ENCODE data around the gene BTN3A1. TPM values are rescaled to one million over a fixed set of nuclear protein-coding genes. Genes with fewer than 3 reads are reported as not detected.

The BTN3A1 gene
- total and polyA plus RNA-seq, 2 of the 13 experiments (the other 11 are each of a cell fraction or from before 2014, with no cell fraction given): 13.3 to 14.0 TPM

DNA sequence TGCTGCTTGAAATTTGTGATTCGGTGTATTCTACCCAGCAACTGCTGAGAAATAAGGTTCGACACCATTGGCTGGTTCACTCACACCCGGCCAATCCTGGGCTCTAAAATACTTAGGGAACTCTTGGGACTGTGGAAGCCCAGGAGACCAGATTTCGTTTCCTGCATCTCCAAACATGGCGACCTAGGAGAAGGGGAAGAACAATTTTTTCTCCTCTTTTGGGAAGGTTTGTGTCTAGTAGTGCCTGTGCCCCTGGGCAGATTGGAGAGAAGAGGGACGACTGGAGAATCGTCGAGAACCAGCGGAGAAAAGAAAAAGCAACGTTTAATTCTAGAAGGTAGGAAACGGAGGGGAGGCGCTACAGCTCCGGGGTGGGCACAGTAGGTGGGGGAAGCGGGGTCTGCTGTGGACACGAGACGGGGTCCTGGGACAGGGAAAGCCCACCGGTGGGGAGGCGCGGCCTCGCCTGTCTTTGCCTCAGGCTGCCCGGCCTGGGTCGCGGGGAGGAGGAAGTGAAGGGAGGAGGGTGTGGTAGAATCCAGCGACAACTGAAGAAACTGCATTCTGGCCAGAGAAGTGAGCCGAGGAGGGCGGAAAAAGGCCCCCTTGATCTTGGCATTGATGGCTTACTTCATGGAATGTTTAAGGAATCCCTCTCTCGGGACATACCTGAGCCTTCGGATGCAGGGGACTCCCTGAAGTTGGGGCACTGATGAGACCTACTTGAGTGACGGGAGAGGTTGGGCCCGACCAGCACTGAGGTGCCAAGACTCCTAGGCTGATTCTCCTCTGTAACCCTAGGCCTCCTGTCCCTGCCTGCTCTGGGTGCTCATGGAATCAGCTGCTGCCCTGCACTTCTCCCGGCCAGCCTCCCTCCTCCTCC is 56.0 kb downstream of the BTN3A1 start, which contains the start of gene BTN2A1 (continued):
- TF ChIP-seq, protein P1, sequence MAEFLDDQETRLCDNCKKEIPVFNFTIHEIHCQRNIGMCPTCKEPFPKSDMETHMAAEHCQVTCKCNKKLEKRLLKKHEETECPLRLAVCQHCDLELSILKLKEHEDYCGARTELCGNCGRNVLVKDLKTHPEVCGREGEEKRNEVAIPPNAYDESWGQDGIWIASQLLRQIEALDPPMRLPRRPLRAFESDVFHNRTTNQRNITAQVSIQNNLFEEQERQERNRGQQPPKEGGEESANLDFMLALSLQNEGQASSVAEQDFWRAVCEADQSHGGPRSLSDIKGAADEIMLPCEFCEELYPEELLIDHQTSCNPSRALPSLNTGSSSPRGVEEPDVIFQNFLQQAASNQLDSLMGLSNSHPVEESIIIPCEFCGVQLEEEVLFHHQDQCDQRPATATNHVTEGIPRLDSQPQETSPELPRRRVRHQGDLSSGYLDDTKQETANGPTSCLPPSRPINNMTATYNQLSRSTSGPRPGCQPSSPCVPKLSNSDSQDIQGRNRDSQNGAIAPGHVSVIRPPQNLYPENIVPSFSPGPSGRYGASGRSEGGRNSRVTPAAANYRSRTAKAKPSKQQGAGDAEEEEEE (CRISPR knock-in tag; IDR thresholded peaks at IDR 0.05; ENCODE audit: borderline replicate concordance): no peak
- TF ChIP-seq ZNF282 (IDR thresholded peaks at IDR 0.05; ENCODE audit: partially characterized antibody) (no peak), SNAPC2 (CRISPR knock-in tag; IDR thresholded peaks at IDR 0.05) (peak; percentile 18; the same call in 1 of the 2 replicates), HNF4G (IDR thresholded peaks at IDR 0.05; ENCODE audit: borderline replicate concordance, low read depth, low read length) (no peak), HNF4G (CRISPR knock-in tag; IDR thresholded peaks at IDR 0.05; ENCODE audit: borderline replicate concordance, low read depth) (no peak), NCOA5 (CRISPR knock-in tag; IDR thresholded peaks at IDR 0.05) (no peak), ARID2 (CRISPR knock-in tag; IDR thresholded peaks at IDR 0.05; ENCODE audit: borderline replicate concordance) (0 out of 2 replicates have a peak, but pooled peaks have one; percentile 15), KAT8 (CRISPR knock-in tag; IDR thresholded peaks at IDR 0.05) (peak; percentile 70), DMAP1 (CRISPR knock-in tag; IDR thresholded peaks at IDR 0.05) (peak; percentile 43; the same call in 1 of the 2 replicates), ZNF496 (CRISPR knock-in tag; IDR thresholded peaks at IDR 0.05; ENCODE audit: insufficient replicate concordance) (no peak), ZNF841 (CRISPR knock-in tag; IDR thresholded peaks at IDR 0.05; ENCODE audit: borderline replicate concordance) (no peak), ZSCAN20 (CRISPR knock-in tag; IDR thresholded peaks at IDR 0.05; ENCODE audit: borderline replicate concordance) (0 out of 2 replicates have a peak, but pooled peaks have one; percentile 42), ZNF260 (CRISPR knock-in tag; IDR thresholded peaks at IDR 0.05; ENCODE audit: borderline replicate concordance, low read depth) (no peak), RCOR2 (CRISPR knock-in tag; IDR thresholded peaks at IDR 0.05) (no peak), ZBTB20 (CRISPR knock-in tag; IDR thresholded peaks at IDR 0.05; ENCODE audit: borderline replicate concordance, low read depth) (0 out of 2 replicates have a peak, but pooled peaks have one; percentile 42), PHF20 (CRISPR knock-in tag; IDR thresholded peaks at IDR 0.05) (no peak; the same call in 1 of the 2 replicates), KDM1A (CRISPR knock-in tag; IDR thresholded peaks at IDR 0.05) (no peak), FIP1L1 (IDR thresholded peaks at IDR 0.05; ENCODE audit: borderline replicate concordance, insufficient read depth, low read depth, low read length) (no peak), TCF12 (IDR thresholded peaks at IDR 0.05) (no peak), TCF12 (CRISPR knock-in tag; IDR thresholded peaks at IDR 0.05) (no peak), ZNF510 (CRISPR knock-in tag; IDR thresholded peaks at IDR 0.05; ENCODE audit: low read depth) (no peak), NFE2L1 (CRISPR knock-in tag; IDR thresholded peaks at IDR 0.05; ENCODE audit: borderline replicate concordance) (no peak)
- TF ChIP-seq, protein P2, sequence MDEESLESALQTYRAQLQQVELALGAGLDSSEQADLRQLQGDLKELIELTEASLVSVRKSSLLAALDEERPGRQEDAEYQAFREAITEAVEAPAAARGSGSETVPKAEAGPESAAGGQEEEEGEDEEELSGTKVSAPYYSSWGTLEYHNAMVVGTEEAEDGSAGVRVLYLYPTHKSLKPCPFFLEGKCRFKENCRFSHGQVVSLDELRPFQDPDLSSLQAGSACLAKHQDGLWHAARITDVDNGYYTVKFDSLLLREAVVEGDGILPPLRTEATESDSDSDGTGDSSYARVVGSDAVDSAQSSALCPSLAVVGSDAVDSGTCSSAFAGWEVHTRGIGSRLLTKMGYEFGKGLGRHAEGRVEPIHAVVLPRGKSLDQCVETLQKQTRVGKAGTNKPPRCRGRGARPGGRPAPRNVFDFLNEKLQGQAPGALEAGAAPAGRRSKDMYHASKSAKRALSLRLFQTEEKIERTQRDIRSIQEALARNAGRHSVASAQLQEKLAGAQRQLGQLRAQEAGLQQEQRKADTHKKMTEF (CRISPR knock-in tag; IDR thresholded peaks at IDR 0.05): no peak; the same call in 1 of the 2 replicates
- TF ChIP-seq, protein P3, sequence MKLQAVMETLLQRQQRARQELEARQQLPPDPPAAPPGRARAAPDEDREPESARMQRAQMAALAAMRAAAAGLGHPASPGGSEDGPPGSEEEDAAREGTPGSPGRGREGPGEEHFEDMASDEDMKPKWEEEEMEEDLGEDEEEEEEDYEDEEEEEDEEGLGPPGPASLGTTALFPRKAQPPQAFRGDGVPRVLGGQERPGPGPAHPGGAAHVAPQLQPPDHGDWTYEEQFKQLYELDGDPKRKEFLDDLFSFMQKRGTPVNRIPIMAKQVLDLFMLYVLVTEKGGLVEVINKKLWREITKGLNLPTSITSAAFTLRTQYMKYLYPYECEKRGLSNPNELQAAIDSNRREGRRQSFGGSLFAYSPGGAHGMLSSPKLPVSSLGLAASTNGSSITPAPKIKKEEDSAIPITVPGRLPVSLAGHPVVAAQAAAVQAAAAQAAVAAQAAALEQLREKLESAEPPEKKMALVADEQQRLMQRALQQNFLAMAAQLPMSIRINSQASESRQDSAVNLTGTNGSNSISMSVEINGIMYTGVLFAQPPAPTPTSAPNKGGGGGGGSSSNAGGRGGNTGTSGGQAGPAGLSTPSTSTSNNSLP (IDR thresholded peaks at IDR 0.05; ENCODE audit: low read depth, low read length): no peak
- TF ChIP-seq, protein P4, sequence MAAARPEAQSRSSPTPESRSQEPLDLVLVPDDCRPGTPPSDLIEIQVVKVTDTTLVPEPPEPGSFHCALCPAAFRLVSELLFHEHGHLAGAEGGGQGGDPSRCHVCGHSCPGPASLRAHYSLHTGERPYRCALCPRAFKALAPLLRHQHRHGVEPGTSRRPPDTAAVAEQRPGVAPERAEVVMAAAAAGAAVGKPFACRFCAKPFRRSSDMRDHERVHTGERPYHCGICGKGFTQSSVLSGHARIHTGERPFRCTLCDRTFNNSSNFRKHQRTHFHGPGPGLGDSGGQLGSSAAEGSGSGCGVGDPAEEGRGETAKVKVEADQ (CRISPR knock-in tag; IDR thresholded peaks at IDR 0.05; ENCODE audit: borderline replicate concordance): no peak
